Astrocyte (in vitro differentiated cells and primary cell): ENCODE data around the gene MTMR12. TPM values are rescaled to one million over a fixed set of nuclear protein-coding genes. Genes with fewer than 3 reads are reported as not detected.
A peak's percentile ranks its signal among the peaks of the same experiment; 100 is the strongest.

Source experiments
- DNase-seq: peaks from one replicate; pipeline ENCODE4 v3.0.0-alpha.2; 2010; ENCODE audit warnings: low read depth
- FAIRE-seq: peaks from 2 replicates; lab custom pipeline; 2011; peaks lifted over from hg19 to GRCh38; lab: Jason Lieb, UNC
- H2AFZ ChIP-seq: 2 replicates; pipeline ENCODE4 v1.6.0; 2012; ENCODE audit warnings: low read depth, low read length, inconsistent platforms
- H3K27ac ChIP-seq: 2 replicates; pipeline ENCODE4 v1.5.1; 2011; ENCODE audit warnings: low read depth, low read length, inconsistent platforms
- H3K27me3 ChIP-seq: 2 replicates; pipeline ENCODE4 v1.6.0; 2011; ENCODE audit warnings: low read length, inconsistent platforms; ENCODE audit not compliant: insufficient read depth
- H3K36me3 ChIP-seq: 2 replicates; pipeline ENCODE4 v1.5.1; 2011; ENCODE audit warnings: low read length, inconsistent platforms; ENCODE audit not compliant: insufficient read depth
- H3K4me1 ChIP-seq: 2 replicates; pipeline ENCODE4 v1.5.1; 2011; ENCODE audit warnings: low read length, inconsistent platforms; ENCODE audit not compliant: insufficient read depth
- H3K4me2 ChIP-seq: 2 replicates; pipeline ENCODE4 v1.6.0; 2012; ENCODE audit warnings: low read length, inconsistent platforms
- H3K4me3 ChIP-seq: 2 replicates; pipeline ENCODE4 v1.5.1; 2011; ENCODE audit warnings: low read depth, mild to moderate bottlenecking, low read length, inconsistent platforms; ENCODE audit not compliant: insufficient read depth
- H3K79me2 ChIP-seq: 2 replicates; pipeline ENCODE4 v1.6.0; 2012; ENCODE audit warnings: mild to moderate bottlenecking, low read length, inconsistent platforms; ENCODE audit not compliant: insufficient read depth
- H3K9ac ChIP-seq: 2 replicates; pipeline ENCODE4 v1.6.0; 2012; ENCODE audit warnings: mild to moderate bottlenecking, low read length, inconsistent platforms
- H3K9me3 ChIP-seq: 2 replicates; pipeline ENCODE4 v1.5.1; 2012; ENCODE audit warnings: low read depth, mild to moderate bottlenecking, low read length, inconsistent platforms; ENCODE audit not compliant: insufficient read depth
- H4K20me1 ChIP-seq: 2 replicates; pipeline ENCODE4 v1.6.0; 2012; ENCODE audit warnings: low read length, inconsistent platforms; ENCODE audit not compliant: insufficient read depth
- H3K27ac Mint-ChIP-seq: one replicate; pipeline ENCODE4 v1.8.0; 2021; ENCODE audit warnings: mild to moderate bottlenecking, mixed read lengths; ENCODE audit not compliant: unreplicated experiment
- H3K27me3 Mint-ChIP-seq: one replicate; pipeline ENCODE4 v1.8.0; 2021; ENCODE audit warnings: low read depth, mixed read lengths; ENCODE audit not compliant: unreplicated experiment
- H3K36me3 Mint-ChIP-seq: one replicate; pipeline ENCODE4 v1.8.0; 2021; ENCODE audit warnings: low read depth, mixed read lengths; ENCODE audit not compliant: unreplicated experiment
- H3K4me1 Mint-ChIP-seq: one replicate; pipeline ENCODE4 v1.8.0; 2021; ENCODE audit warnings: low read depth, mixed read lengths; ENCODE audit not compliant: unreplicated experiment
- H3K4me3 Mint-ChIP-seq: one replicate; pipeline ENCODE4 v1.8.0; 2021; ENCODE audit warnings: mild to moderate bottlenecking, moderate library complexity, mixed read lengths; ENCODE audit not compliant: unreplicated experiment
- H3K9me3 Mint-ChIP-seq: one replicate; pipeline ENCODE4 v1.8.0; 2021; ENCODE audit warnings: mild to moderate bottlenecking, mixed read lengths; ENCODE audit not compliant: unreplicated experiment
- EZH2 ChIP-seq: IDR thresholded peaks from 2 replicates; pipeline ENCODE4 v1.6.1; 2012; ENCODE audit warnings: mild to moderate bottlenecking, low read length, inconsistent platforms; ENCODE audit not compliant: insufficient read depth
- total RNA-seq: library from RNA; stranded (reverse); gene quantifications from 2 replicates; pipeline ENCODE4 v1.2.1, GENCODE V29; 2021
- TF ChIP-seq, protein P1 (sequence below): IDR thresholded peaks from 2 replicates; pipeline ENCODE4 v1.5.1; 2011; ENCODE audit warnings: low read depth, mild to moderate bottlenecking, inconsistent platforms, low read length, moderate library complexity; ENCODE audit not compliant: insufficient read depth

Gene MTMR12
- total RNA-seq, 1 donor from 2014 or later, result 23.1 TPM

DNA sequence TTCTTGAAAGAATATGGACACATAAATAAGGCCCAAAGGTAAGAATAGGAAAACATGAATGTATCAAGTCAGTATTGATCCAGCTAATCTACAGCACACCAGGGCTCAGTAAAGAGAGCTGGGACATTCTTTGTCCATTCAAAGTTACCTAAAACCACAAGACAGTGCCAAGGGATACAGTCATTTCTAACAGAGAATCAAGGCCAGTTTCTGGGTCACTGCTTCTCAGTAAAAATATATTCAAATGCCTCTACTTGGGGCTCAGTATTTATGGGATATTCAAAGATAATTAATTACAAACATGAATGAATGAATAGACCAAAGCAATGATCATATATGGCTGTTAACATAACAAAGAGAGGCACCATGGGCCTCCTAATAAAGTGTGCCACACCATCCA, 34.9 kb downstream of the MTMR12 start:
- Histone ChIP-seq H3K36me3 (no peaks in the 10 kb centered on the region), H3K4me1 (peaks cover 24% of the 10 kb centered on the region), H3K4me2 (peak overlapping the region; percentile 9), H3K9me3 (no peaks in the 10 kb centered on the region), H4K20me1 (peaks cover 4% of the 10 kb centered on the region), H2AFZ (no peak overlapping the region), H3K79me2 (peaks cover 9% of the 10 kb centered on the region), H3K4me3 (no peak overlapping the region), H3K9ac (no peak overlapping the region), H3K27me3 (no peaks in the 10 kb centered on the region), H3K27ac (peak overlapping the region; percentile 10)
- TF ChIP-seq EZH2, result no peak
- TF ChIP-seq, protein P1, sequence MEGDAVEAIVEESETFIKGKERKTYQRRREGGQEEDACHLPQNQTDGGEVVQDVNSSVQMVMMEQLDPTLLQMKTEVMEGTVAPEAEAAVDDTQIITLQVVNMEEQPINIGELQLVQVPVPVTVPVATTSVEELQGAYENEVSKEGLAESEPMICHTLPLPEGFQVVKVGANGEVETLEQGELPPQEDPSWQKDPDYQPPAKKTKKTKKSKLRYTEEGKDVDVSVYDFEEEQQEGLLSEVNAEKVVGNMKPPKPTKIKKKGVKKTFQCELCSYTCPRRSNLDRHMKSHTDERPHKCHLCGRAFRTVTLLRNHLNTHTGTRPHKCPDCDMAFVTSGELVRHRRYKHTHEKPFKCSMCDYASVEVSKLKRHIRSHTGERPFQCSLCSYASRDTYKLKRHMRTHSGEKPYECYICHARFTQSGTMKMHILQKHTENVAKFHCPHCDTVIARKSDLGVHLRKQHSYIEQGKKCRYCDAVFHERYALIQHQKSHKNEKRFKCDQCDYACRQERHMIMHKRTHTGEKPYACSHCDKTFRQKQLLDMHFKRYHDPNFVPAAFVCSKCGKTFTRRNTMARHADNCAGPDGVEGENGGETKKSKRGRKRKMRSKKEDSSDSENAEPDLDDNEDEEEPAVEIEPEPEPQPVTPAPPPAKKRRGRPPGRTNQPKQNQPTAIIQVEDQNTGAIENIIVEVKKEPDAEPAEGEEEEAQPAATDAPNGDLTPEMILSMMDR, result no peak
- H3K4me1 Mint-ChIP-seq, result peaks cover 46% of the 10 kb centered on the region
- peak overlapping the region; percentile 86 for H3K27ac Mint-ChIP-seq
- DNase-seq, result no peak
- peak overlapping the region; percentile 31 for H3K4me3 Mint-ChIP-seq
- H3K36me3 Mint-ChIP-seq, result peaks cover 18% of the 10 kb centered on the region
- no peaks in the 10 kb centered on the region for H3K9me3 Mint-ChIP-seq
- FAIRE-seq, result no peak
- H3K27me3 Mint-ChIP-seq, result no peaks in the 10 kb centered on the region

DNA sequence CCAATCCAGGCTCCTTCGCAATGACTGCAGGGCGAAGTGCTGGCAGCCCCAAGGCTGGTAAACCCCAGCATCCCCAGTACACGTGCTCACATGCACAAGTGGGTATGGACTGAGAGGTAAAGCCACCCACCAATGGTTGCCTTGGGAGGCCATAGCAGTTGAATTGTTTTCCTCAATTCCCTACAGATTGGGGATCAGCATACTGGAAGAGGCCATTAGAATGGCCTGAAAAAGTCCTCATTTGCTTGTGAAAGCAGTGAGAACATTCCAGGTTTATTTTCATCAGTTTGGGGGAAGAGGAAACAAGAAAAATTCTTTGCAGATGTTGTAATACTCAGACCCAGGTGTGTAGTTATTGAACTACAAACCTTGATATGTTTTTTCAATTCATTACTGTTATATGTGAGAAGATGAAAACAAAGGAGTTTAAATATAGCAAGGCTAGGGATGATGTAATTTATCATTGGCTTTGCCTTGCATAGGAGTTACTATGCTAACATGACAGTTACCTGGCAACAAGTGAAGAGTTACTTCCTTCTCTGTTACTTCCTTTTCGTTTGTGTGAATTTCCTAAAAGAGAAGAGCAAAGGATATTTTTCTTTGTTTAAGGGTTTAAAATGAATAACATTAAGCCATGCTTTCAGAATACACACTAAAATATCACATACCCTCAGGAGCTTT, 36.4 kb downstream of the MTMR12 start:
- H3K4me1 Mint-ChIP-seq, result peaks cover 47% of the 10 kb centered on the region
- H3K9me3 Mint-ChIP-seq, result no peaks in the 10 kb centered on the region
- no peaks in the 10 kb centered on the region for H4K20me1 ChIP-seq
- no peak overlapping the region for H3K9ac ChIP-seq
- no peaks in the 10 kb centered on the region for H3K27me3 Mint-ChIP-seq
- H3K4me1 ChIP-seq, result peaks cover 24% of the 10 kb centered on the region
- H3K4me3 Mint-ChIP-seq, result no peak overlapping the region
- H3K36me3 Mint-ChIP-seq, result peaks cover 20% of the 10 kb centered on the region
- peaks cover 7% of the 10 kb centered on the region for H3K79me2 ChIP-seq
- H3K27ac ChIP-seq, result peak overlapping the region; percentile 56
- no peaks in the 10 kb centered on the region for H3K9me3 ChIP-seq
- no peak overlapping the region for H2AFZ ChIP-seq
- no peak for FAIRE-seq
- H3K27me3 ChIP-seq, result no peaks in the 10 kb centered on the region
- H3K27ac Mint-ChIP-seq, result peak overlapping the region; percentile 86
- H3K36me3 ChIP-seq, result no peaks in the 10 kb centered on the region
- peak overlapping the region; percentile 19 for H3K4me2 ChIP-seq
- DNase-seq, result peak; percentile 62
- no peak overlapping the region for H3K4me3 ChIP-seq
- no peak for TF ChIP-seq EZH2
- TF ChIP-seq, protein P1, result no peak

DNA sequence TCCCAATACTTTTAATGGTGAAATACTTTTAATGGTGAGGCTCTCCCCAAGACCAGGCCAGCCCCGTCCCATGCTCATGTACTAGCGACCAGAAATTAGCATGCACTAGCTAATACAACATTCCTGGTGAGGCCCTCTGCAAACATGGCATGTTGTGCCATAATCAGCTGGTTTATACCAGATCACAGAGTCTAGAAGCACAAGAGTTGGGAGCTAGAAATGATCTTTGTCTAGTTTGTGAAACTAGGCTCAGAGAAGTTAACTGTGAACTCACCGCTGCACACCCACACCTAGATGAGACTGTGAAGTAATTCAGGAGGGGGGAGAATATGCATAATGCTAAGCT, 37.4 kb downstream of the MTMR12 start:
- H3K36me3 Mint-ChIP-seq, result peaks cover 16% of the 10 kb centered on the region
- no peak for FAIRE-seq
- no peaks in the 10 kb centered on the region for H4K20me1 ChIP-seq

More for the DNA sequence above, 37.4 kb downstream of the MTMR12 start:
- Mint-ChIP-seq H3K4me3 (peak overlapping the region; percentile 40), H3K9me3 (no peaks in the 10 kb centered on the region), H3K27me3 (no peaks in the 10 kb centered on the region), H3K27ac (peak overlapping the region; percentile 78), H3K4me1 (peaks cover 47% of the 10 kb centered on the region)
- no peaks in the 10 kb centered on the region for H3K9me3 ChIP-seq
- peaks cover 6% of the 10 kb centered on the region for H3K79me2 ChIP-seq
- peak overlapping the region; percentile 73 for H3K27ac ChIP-seq
- peaks cover 6% of the 10 kb centered on the region for H3K36me3 ChIP-seq
- H3K4me2 ChIP-seq, result peak overlapping the region; percentile 45
- peak overlapping the region; percentile 38 for H3K9ac ChIP-seq
- peaks cover 24% of the 10 kb centered on the region for H3K4me1 ChIP-seq
- H2AFZ ChIP-seq, result no peak overlapping the region
- H3K27me3 ChIP-seq, result no peaks in the 10 kb centered on the region
- TF ChIP-seq EZH2, result no peak
- TF ChIP-seq, protein P1, result no peak
- H3K4me3 ChIP-seq, result no peak overlapping the region
- no peak for DNase-seq
